Liver (tissue), 3 donors: ENCODE measurements around the gene MCCD1.

ENCODE experiments used
- EGR1 ChIP-seq, 2 donors: IDR thresholded peaks; 2 replicates each; pipeline ENCODE4 v1.6.1; 2016 to 2018; ENCODE audit warnings: antibody characterized with exemption in 2 of 2, low read depth in 2 of 2
- FOXA1 ChIP-seq: IDR thresholded peaks from 2 replicates; pipeline ENCODE4 v1.6.1; 2016; ENCODE audit warnings: antibody characterized with exemption
- HNF4A ChIP-seq, 2 donors: conservative IDR thresholded peaks; 2 replicates each; pipeline ENCODE4 v1.6.1; 2016; ENCODE audit warnings: antibody characterized with exemption in 2 of 2, mild to moderate bottlenecking in 2 of 2
- JUND ChIP-seq, 2 donors: IDR thresholded peaks; 2 replicates each; pipeline ENCODE4 v1.6.1; 2016; ENCODE audit warnings: antibody characterized with exemption in 2 of 2
- RAD21 ChIP-seq, 2 donors: IDR thresholded peaks; 2 replicates each; pipeline ENCODE4 v1.6.1; 2016; ENCODE audit warnings: antibody characterized with exemption in 2 of 2, mild to moderate bottlenecking in 2 of 2
- YY1 ChIP-seq: IDR thresholded peaks from 2 replicates; pipeline ENCODE4 v1.6.1; 2016; ENCODE audit warnings: antibody characterized with exemption, mild to moderate bottlenecking
- TF ChIP-seq, protein P1 (sequence below): fragments of 150-350 bp; IDR thresholded peaks from 2 replicates; pipeline ENCODE4 v1.5.1; 2017; ENCODE audit warnings: improper control_type of control experiment, low read depth, low read length; ENCODE audit not compliant: missing input control
- TF ChIP-seq, protein P2 (sequence below): IDR thresholded peaks from 2 replicates; pipeline ENCODE4 v1.6.1; 2016; ENCODE audit warnings: antibody characterized with exemption
- TF ChIP-seq, protein P3 (sequence below): IDR thresholded peaks from 2 replicates; pipeline ENCODE4 v1.6.1; 2016; ENCODE audit warnings: antibody characterized with exemption, mild to moderate bottlenecking
- TF ChIP-seq, protein P4 (sequence below): IDR thresholded peaks from 2 replicates; pipeline ENCODE4 v1.6.1; 2016; ENCODE audit warnings: antibody characterized with exemption
- donor health status: healthy.
- donor health status: healthy.

DNA sequence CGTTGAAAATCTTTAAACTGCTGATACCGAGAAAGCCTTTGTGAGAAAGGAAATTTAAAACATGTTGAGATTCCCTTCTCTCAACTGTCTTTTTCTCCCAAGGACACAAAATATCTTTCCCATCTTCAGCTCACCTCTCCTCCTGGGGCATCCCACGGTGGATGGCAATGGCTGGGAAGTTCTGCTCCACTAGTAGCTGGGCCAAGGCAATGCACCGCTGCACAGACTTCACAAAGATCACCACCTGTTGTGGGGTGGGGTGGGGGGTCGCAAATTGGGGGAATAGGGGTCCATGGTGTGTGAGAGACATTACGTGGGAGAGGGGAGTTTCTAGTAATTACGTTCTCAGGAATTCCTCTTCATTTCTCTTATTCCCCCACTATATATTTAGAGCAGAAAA, 2.4 kb downstream of the MCCD1 start:
- TF ChIP-seq, protein P1, sequence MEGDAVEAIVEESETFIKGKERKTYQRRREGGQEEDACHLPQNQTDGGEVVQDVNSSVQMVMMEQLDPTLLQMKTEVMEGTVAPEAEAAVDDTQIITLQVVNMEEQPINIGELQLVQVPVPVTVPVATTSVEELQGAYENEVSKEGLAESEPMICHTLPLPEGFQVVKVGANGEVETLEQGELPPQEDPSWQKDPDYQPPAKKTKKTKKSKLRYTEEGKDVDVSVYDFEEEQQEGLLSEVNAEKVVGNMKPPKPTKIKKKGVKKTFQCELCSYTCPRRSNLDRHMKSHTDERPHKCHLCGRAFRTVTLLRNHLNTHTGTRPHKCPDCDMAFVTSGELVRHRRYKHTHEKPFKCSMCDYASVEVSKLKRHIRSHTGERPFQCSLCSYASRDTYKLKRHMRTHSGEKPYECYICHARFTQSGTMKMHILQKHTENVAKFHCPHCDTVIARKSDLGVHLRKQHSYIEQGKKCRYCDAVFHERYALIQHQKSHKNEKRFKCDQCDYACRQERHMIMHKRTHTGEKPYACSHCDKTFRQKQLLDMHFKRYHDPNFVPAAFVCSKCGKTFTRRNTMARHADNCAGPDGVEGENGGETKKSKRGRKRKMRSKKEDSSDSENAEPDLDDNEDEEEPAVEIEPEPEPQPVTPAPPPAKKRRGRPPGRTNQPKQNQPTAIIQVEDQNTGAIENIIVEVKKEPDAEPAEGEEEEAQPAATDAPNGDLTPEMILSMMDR: no peak
- TF ChIP-seq EGR1 (IDR thresholded peaks at IDR 0.05; ENCODE audit: low read depth in 2 of 2): no peak
- TF ChIP-seq RAD21 (IDR thresholded peaks at IDR 0.05): no peak
- TF ChIP-seq, protein P2, sequence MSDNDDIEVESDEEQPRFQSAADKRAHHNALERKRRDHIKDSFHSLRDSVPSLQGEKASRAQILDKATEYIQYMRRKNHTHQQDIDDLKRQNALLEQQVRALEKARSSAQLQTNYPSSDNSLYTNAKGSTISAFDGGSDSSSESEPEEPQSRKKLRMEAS: no peak
- TF ChIP-seq, protein P3, sequence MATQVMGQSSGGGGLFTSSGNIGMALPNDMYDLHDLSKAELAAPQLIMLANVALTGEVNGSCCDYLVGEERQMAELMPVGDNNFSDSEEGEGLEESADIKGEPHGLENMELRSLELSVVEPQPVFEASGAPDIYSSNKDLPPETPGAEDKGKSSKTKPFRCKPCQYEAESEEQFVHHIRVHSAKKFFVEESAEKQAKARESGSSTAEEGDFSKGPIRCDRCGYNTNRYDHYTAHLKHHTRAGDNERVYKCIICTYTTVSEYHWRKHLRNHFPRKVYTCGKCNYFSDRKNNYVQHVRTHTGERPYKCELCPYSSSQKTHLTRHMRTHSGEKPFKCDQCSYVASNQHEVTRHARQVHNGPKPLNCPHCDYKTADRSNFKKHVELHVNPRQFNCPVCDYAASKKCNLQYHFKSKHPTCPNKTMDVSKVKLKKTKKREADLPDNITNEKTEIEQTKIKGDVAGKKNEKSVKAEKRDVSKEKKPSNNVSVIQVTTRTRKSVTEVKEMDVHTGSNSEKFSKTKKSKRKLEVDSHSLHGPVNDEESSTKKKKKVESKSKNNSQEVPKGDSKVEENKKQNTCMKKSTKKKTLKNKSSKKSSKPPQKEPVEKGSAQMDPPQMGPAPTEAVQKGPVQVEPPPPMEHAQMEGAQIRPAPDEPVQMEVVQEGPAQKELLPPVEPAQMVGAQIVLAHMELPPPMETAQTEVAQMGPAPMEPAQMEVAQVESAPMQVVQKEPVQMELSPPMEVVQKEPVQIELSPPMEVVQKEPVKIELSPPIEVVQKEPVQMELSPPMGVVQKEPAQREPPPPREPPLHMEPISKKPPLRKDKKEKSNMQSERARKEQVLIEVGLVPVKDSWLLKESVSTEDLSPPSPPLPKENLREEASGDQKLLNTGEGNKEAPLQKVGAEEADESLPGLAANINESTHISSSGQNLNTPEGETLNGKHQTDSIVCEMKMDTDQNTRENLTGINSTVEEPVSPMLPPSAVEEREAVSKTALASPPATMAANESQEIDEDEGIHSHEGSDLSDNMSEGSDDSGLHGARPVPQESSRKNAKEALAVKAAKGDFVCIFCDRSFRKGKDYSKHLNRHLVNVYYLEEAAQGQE: no peak
- no peak for TF ChIP-seq JUND (IDR thresholded peaks at IDR 0.05)
- TF ChIP-seq HNF4A (conservative IDR thresholded peaks at IDR 0.05): no peak
- TF ChIP-seq, protein P4, sequence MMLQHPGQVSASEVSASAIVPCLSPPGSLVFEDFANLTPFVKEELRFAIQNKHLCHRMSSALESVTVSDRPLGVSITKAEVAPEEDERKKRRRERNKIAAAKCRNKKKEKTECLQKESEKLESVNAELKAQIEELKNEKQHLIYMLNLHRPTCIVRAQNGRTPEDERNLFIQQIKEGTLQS: no peak
- TF ChIP-seq YY1: no peak
- no peak for TF ChIP-seq FOXA1
